IPS-NIHi11 (cell line): Measurements from ENCODE around the gene ARHGAP42.
"Not testable (repeated sequence)": the region's sequence is repeated elsewhere in the genome, so short reads cannot be mapped to it uniquely, and the experiment has no call there.

Experiments used
- DNase-seq: peaks from one replicate; pipeline ENCODE4 v3.0.0; 2012; ENCODE audit warnings: mixed read lengths, low spot score

ARHGAP42 gene

DNA sequence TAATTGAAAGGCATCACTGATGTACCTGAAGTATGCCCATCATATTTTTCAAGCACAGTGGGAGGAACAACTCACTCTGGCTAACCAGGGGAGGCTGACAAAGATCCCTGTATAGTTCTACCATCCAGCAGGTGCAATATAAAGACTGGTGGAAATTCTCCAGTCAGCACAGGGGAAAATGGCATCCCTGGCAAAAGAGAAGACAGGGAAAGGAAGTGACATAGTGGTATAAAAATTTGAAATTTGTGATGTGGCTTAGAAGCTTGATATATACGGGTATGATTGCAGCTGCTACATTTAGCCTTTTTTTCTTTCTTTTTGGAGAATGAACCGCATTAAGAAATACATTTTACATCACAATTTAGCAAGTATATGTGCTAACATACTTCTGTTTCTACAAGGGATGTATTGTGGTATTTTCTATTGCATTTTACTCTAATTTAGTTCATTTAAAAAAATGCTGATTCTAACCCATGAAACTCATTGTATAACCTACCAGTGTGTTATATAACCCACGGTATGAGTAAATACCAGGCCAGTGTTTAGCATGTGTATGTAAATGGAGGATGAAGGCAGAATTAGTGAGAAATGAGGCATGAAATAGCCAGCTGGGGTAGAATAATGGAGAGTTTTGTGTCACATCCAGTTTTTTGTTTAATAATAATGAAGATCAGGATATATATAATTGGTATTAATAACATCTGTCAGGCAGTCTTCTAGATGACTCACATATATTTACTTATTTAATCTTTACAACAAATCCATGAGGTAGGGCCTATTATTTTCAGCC, 186.1 kb downstream of the ARHGAP42 start:
- no peak for DNase-seq

DNA sequence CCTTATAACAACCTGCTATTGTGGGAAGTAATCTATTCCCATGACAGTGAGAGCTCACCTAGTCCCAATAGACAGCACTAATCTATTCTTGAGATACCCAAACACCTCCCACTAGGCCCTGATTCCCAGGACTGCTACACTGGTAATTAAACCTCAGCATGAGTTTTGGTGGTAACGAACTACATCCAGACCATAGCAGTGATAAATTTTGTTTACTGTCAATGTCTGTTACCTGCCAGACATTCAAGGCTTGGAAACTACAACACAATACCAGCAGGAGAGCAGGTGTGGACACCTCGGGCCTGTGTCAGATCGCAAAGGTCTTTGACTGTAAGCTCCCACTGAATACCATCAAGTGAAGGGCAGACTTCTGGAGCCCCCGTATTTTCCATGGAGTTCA, 187.1 kb downstream of the ARHGAP42 start:
- no peak for DNase-seq

DNA sequence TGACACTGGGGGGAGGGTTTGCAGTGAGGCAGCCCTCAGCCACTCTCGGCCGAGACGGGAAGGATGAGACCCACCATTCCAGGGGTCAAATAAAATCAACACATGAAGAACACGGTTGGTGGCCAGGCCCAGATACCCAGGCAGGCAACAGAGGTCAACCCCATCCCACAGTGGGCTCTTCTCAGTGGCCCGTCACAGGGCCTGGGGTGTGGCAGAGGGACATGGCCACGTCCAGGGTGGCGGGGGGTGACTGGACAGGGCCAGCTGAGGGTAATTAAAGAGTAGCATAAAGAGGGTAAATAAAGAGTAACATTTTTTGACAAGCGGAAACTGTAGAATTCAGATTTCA, 188.4 kb downstream of the ARHGAP42 start:
- no peak for DNase-seq

GRCh38 chr11:100876815-100877520, 189.9 kb downstream of the ARHGAP42 start:
- peak; percentile 52 for DNase-seq

- no peak for DNase-seq
Measured at GRCh38 chr11:100878474-100878873, 191.4 kb downstream of the ARHGAP42 start.

DNA sequence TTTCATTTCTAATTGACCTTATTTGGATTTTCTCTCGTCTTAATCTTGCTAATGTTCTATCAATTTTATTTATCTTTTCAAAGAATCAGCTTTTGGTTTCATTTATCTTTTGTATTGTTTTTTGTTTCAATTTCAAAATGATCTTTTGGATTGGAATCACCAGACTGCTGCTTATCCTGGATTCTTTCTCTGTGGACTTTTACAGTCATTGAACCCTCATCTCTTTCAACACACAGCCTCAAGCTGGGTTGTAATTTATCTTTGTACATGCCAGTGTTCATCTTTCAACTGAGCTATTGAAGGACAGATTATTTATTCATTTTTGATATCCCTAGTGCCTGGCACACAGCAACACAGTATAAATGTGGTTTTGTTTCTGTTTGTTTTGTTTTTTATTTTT, 195.9 kb downstream of the ARHGAP42 start:
- no peak for DNase-seq

- no peak for DNase-seq
Measured at GRCh38 chr11:100883830-100884229, 196.7 kb downstream of the ARHGAP42 start.

DNA sequence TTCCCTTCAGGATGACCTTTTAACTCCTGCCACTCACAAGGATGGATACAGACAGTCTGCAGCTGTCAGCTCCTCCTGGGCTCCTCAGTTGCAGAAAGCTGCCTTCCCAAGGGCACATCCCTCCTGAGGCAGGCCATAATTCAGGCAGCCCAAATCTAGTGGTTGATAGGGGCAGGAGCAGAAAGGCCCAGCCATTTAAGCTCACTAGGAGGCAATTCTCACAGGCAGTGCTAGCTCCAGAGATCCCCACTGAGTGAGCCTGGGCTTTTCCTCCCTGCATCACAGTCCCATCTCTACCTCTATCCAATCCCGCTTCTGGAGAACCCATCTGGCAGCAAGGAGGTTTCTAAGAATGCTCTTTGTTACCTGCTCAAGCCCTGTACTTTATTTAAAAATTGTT, 200.6 kb downstream of the ARHGAP42 start:
- no peak for DNase-seq

DNA sequence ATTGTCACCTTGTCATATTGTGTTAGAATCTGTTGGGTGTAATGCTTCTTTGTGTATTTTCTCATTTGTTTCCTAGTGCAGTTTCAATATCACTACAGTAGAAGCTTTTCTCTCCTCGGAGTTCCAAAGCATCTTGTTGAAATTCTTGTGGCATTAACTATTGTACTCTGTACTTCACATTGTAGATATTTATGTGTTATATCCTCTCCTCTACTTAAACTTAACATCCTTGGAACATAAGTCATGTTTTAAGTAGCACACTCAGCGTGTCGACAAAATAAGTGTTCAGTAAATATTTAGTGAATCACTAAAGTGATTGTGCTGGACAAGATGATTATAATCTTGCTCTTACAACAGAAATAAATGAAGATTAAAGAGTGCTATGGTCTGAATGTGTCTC, 201.7 kb downstream of the ARHGAP42 start:
- DNase-seq: no peak

DNA sequence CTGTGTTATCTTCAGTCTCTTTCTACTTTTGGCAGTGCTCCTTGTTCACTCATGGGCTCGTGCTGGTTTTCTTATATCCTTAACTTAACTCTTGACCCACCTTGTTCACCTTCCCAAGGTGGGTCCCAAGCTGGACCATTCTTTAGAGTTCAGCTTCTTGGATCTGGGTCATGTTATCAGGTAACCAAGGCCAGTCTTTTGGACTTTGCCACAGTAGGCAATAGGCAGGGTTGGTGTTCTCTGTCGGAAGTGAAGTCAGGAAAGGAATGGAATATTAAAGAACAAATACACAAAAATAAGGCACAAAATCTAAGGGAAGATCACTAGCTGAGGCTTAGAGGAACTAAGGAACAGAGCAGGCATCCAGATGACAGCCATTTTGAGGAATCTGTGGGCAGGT, 202.7 kb downstream of the ARHGAP42 start:
- DNase-seq: no peak

- DNase-seq: no peak
Measured at GRCh38 chr11:100890789-100891188, 203.7 kb downstream of the ARHGAP42 start.

DNA sequence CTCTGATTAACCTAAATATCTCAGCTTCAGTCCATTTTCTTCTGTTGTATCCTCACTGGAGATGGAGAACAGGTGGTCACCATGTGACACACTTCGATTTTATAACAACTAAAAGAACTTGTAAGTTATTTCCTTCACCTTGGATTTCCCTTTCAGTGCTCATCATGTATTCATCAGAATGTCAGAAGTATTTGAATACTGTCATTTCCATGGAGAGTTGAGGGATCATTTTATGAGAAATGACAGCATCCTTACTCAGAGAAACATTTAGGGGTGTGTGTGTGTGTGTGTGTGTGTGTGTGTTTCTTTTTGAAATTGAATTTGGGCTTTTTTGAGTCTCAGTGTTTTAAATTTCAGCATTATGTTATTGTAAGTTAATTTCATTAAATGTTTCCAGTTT, 205.8 kb downstream of the ARHGAP42 start:
- no peak for DNase-seq

GRCh38 chr11:100895449-100895848, 208.4 kb downstream of the ARHGAP42 start:
- no peak for DNase-seq

DNA sequence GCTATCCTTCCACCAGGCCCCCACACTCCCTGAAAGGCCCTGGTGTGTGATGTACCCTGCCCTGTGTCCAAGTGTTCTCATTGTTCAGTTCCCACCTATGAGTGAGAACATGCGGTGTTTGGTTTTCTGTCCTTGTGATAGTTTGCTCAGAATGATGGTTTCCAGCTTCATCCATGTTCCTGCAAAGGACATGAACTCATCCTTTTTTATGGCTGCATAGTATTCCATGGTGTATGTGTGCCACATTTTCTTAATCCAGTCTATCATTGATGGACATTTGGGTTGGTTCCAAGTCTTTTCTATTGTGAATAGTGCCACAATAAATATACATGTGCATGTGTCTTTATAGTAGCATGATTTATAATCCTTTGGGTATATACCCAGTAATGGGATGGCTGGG, 208.9 kb downstream of the ARHGAP42 start:
- not testable (repeated sequence) for DNase-seq

DNA sequence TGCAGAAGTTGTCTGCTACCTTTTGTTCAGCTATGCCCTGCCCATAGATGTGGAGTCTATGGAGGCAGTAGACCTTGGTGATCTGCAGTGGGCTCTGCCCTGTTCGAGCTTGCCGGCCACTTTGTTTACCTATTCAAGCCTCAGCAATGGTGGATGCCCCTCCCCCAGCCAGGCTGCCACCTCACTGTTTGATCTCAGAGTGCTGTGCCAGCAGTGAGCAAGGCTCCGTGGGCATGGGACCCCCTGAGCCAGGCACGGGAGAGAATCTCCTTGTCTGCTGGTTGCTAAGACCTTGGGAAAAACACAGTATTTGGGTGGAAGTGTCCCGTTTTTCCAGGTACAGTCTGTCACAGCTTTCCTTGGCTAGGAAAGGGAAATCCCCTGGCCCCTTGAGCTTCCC, 214.4 kb downstream of the ARHGAP42 start:
- not testable (repeated sequence) for DNase-seq

DNA sequence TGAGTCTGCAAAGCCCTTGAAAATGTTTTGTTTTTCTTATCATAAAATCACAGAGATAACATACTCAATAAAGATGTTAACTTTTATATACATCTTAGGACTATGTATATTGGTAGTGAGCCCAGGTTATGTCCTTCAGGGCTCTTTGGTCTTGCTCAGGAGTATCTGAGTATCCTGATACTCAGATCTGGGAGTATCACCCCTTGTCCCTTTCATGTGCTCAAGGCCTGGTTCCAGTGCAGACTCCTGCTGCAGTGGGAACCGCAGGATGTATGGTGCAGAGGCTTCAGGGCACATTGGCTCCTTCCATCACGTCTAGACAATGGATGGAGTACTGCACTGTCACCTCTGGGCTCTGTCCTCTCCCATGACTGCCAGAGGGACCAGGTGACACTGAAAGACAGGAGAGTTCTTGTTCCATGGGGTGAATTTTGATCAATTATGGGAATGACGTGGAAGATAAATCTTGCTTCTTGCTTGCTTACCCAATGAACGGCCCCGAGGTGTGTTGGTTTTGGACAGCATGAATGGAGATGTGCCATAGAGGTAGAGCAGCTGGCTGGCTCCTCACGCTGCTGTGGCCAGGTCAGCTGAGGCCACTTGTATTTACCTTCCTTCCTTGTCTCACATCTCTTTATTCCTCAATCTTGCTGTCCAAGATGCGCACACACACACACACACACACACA, 215.5 kb downstream of the ARHGAP42 start:
- no peak for DNase-seq

DNA sequence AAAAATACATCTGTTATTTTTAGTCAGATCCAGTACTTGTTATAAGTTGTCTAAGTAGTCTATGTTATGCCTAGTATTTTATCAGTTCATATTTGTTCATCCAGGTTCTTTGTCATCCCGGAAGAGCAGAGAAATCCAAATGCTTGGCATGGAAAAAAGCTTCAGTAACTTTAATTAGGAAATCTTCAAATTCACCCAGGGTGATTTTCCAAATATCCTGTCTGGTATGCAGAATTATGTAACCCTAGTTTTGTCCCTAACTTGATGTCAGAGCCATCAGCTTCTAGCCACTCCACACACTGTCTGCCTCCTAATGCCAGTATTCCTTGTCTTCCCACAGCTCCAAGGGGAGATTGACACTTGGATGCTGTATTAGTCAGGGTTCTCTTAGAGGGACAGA, 216.2 kb downstream of the ARHGAP42 start:
- no peak for DNase-seq

- no peak for DNase-seq
Measured at GRCh38 chr11:100905684-100906083, 218.6 kb downstream of the ARHGAP42 start.

- no peak for DNase-seq
Measured at GRCh38 chr11:100908746-100909145, 221.7 kb downstream of the ARHGAP42 start.

DNA sequence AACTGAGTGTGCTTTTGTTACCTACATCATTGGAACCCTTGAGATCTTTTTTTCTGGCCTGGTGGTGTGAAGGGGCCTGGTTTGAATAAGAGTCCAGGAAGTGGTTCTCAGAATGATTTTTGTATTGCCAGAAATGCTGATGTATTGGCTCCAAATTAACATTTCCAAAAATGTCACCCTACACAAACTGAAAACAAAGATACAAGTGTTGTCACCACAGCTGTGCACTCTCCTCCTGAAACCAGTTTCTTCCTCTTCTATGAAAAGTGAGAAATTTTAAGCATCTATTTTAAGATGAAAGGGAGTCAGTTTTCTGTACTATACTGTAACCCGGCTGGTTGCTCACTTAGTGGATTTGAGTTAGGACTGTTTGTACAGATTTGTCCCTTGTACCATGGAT, 223.7 kb downstream of the ARHGAP42 start:
- DNase-seq: no peak

DNA sequence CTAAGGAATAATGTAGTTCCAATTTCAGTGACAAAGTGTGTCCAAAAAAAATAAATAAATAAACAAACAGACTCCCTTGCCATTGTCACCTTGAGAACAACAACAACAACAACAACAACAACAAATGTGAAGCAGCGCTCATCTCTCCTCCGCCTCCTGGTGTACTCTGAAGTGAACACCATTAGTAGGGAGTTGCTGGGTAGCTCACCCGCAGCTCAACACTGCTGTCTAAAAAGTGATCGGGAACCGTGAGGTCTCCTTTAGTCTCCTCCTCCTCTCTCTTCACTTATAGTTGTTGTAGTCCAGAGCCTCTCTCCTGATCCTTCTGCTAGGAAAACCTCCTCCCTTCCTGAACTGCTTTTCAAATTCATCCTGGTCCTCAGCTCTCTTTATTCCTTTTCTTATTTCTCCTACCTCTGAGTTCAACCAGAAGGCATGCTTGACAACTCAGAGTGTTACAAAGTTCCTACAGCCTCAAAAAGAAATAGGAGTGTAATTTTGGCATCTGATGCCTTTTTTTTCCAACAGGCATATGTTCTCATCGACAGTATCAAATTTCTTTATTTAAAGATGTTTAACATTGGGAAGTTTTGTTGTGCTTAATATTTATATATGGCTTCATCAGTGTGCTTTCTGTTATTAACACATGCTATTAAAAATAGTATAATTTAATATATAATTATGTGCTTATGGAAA, 227.5 kb downstream of the ARHGAP42 start:
- peak; percentile 16 for DNase-seq
